GM12891 (cell line): ENCODE data around the gene CDC6.

Source experiments
- DNase-seq: peaks from one replicate; pipeline ENCODE4 v3.0.0; 2011; ENCODE audit warnings: low spot score; ENCODE audit not compliant: insufficient read length
- FAIRE-seq: peaks from 2 replicates; lab custom pipeline; 2011; peaks lifted over from hg19 to GRCh38; lab: Jason Lieb, UNC
- PAX5 ChIP-seq: IDR thresholded peaks from 2 replicates; pipeline ENCODE4 v1.6.1; 2011; ENCODE audit warnings: low read length, moderate library complexity, mild to moderate bottlenecking; ENCODE audit not compliant: insufficient read depth, severe bottlenecking
- POLR2A ChIP-seq: IDR thresholded peaks from 2 replicates; pipeline ENCODE4 v1.6.1; 2011; ENCODE audit warnings: low read depth, low read length, control low read depth
- POLR2AphosphoS5 ChIP-seq: IDR thresholded peaks from 2 replicates; pipeline ENCODE4 v1.6.1; 2011; ENCODE audit warnings: low read depth, low read length, control low read depth
- POU2F2 ChIP-seq: IDR thresholded peaks from 2 replicates; pipeline ENCODE4 v1.6.1; 2011; ENCODE audit warnings: low read depth, mild to moderate bottlenecking, control low read depth, low read length, moderate library complexity
- SPI1 ChIP-seq: IDR thresholded peaks from 2 replicates; pipeline ENCODE4 v1.6.1; 2011; ENCODE audit warnings: low read depth, low read length, control low read depth
- TAF1 ChIP-seq: IDR thresholded peaks from 2 replicates; pipeline ENCODE4 v1.6.1; 2011; ENCODE audit warnings: low read depth, low read length, control low read depth

CDC6 gene

DNA sequence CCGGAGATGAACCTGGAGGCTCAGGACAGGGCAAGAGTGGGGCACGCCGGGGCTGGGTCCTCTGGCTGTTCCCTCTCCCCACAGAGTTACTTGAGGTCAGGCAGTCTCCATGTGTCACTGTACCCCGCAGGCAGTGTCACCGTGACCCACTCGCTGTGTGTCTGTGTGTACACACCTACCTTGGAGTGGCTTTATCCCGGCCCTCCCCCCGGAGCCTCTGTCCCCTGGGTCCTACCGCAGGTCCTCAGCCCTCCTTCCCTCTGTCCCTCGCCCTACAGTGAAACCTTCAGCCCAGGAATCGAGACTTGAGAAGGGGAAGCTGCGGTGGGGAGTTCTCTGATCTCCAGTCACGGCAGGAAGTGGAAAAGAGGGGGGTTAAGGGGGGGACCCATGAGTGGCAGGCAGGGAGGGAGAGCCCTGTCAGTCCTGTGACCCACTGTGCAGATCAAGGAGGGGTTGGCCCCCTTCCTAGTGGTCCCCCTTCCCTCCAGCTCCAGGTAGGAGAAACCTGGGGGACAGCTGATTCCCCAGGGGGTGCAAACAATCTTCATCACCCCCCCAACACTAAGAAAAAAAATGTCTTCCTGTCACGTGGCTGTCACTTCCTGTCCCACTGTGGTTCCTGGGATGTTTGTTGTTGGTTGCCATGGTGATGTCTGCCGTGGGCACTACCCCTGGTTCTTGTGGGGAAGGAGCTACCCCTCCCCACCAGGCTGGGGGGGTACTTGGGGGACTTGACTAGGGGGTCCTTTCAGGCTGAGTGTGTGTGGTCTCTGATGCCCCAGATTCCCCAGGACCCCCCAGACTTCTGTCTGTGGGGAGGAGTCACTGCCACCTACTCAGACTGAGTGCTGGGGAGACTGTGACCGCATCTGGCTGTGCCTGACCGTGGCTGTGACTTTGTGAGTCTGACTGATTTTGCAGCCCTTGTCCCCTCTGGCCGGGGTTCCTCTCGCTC lies 35.0 kb downstream of the CDC6 start:
- DNase-seq (peak; percentile 76), FAIRE-seq (peak; percentile 98)
- TF ChIP-seq POLR2AphosphoS5 (peak; percentile 85), TAF1 (peak; percentile 56; the same call in 1 of the 2 replicates), PAX5 (no peak), SPI1 (peak; percentile 87), POU2F2 (peak; percentile 32; the same call in 1 of the 2 replicates), POLR2A (peak; percentile 83)

- DNase-seq = no peak
- peak; percentile 81 for FAIRE-seq
Observed at GRCh38 chr17:40323391-40324381, 36.0 kb downstream of the CDC6 start.

GRCh38 chr17:40325156-40326013 lies 37.7 kb downstream of the CDC6 start:
- no peak for FAIRE-seq
- no peak for DNase-seq
- TF ChIP-seq SPI1 (peak; percentile 42; the same call in 1 of the 2 replicates), POU2F2 (peak; percentile 92), PAX5 (no peak), POLR2A (no peak)

More at GRCh38 chr17:40323391-40324381, 36.0 kb downstream of the CDC6 start:
- TF ChIP-seq POLR2AphosphoS5 = no peak
- TF ChIP-seq TAF1 = no peak
- no peak for TF ChIP-seq POLR2A

- FAIRE-seq (peak; percentile 84), DNase-seq (no peak)
- no peak for TF ChIP-seq POLR2A
- TF ChIP-seq SPI1 = peak; percentile 58
- no peak for TF ChIP-seq POLR2AphosphoS5
- TF ChIP-seq PAX5 = no peak
- TF ChIP-seq POU2F2 = 0 out of 2 replicates have a peak, but pooled peaks have one; percentile 10
- no peak for TF ChIP-seq TAF1
Observed at GRCh38 chr17:40326014-40326831, 38.5 kb downstream of the CDC6 start.

- DNase-seq (no peak), FAIRE-seq (no peak)
- TF ChIP-seq POLR2AphosphoS5 (no peak), TAF1 (no peak), POU2F2 (no peak), POLR2A (no peak), SPI1 (no peak), PAX5 (no peak)
Observed at GRCh38 chr17:40326832-40327199, 39.1 kb downstream of the CDC6 start.

DNA sequence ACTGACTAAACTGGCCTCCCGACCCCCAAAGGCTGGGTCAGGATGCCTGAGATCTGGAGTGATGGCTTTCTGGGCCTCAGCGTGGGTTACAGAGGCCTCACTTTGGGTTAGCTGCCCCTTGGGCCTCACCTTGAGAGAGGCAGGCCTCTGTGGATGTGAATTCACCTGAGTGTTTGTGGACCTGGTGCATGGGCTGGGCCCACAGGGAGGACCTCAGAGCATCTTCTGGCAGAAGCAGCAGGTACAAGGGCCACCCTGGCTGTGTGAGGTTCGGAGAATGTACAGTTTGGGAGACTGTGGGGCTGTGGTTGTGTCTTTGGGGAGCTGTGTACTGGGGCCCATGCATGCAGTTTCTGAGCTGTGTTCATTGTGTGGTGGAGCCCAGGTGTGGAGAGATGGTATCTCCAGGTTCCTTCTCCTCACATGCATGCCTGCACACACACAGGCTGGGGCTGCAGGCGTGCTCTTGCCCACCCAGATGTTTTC lies 39.6 kb downstream of the CDC6 start:
- DNase-seq = no peak
- TF ChIP-seq POLR2AphosphoS5 = no peak
- TF ChIP-seq POLR2A = no peak
- peak; percentile 47 for FAIRE-seq

DNA sequence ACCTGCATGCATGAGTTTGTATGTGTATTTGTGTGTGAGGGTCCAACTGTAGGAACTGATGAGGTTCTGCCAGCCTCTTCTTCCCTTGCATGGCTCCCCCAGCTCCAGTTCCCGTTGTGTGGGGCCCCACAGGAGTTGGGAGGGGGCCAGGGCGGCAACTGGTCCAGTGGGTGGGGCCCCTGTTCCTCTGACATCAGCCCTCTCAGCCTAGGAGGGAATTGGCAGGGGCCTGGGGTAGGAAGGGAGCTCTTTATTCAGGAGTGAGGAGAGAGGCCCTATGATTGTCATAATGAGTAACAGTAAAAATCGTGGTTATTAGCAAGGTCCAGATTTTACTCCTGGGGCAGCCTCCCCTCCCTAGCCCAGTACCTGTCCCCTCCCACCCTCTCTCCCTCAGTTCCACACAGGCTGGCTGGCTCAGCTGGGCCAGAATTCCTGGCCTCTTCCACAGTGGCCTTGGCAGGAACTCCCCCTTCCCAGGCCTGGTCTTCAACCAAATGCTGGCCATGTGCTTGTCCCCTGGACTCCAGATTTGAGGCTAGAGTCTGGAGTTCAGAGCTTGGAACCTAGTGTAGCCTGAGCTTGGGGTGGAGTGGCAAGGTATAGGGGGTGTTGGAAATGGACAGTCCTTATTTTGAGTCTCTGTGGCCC lies 40.2 kb downstream of the CDC6 start:
- no peak for TF ChIP-seq POLR2AphosphoS5
- TF ChIP-seq POU2F2 = no peak
- no peak for TF ChIP-seq POLR2A
- TF ChIP-seq SPI1 = no peak
- TF ChIP-seq PAX5 = no peak
- no peak for TF ChIP-seq TAF1
- DNase-seq (no peak), FAIRE-seq (no peak)

GRCh38 chr17:40328386-40328766 lies 40.7 kb downstream of the CDC6 start:
- no peak for TF ChIP-seq PAX5
- no peak for TF ChIP-seq POLR2A
- no peak for TF ChIP-seq POLR2AphosphoS5
- TF ChIP-seq POU2F2 = no peak
- TF ChIP-seq SPI1 = no peak
- no peak for TF ChIP-seq TAF1
- DNase-seq = no peak

More at GRCh38 chr17:40328386-40328766, 40.7 kb downstream of the CDC6 start:
- no peak for FAIRE-seq
